HepG2 (cell line): ENCODE data around the gene TADA3. TPM values are rescaled to one million over a fixed set of nuclear protein-coding genes. Genes with fewer than 3 reads are reported as not detected.

Source experiments
- AGO1 ChIP-seq: fragments of 200-400 bp; formaldehyde crosslinking; IDR thresholded peaks from 2 replicates; pipeline ENCODE4 v1.6.1; 2017; ENCODE audit warnings: mild to moderate bottlenecking, low read depth, low read length, moderate library complexity; ENCODE audit not compliant: poor library complexity, severe bottlenecking
- ARID4A ChIP-seq: sonication (generic); formaldehyde crosslinking; IDR thresholded peaks from 2 replicates; pipeline ENCODE4 v1.5.0; 2020; ENCODE audit warnings: mild to moderate bottlenecking, missing genetic modification reagents, borderline replicate concordance
- CHD4 ChIP-seq: fragments of 200-600 bp; sonication (generic); IDR thresholded peaks from 2 replicates; pipeline ENCODE4 v1.7.0; 2017; ENCODE audit warnings: mild to moderate bottlenecking, low read length, borderline replicate concordance
- GABPA ChIP-seq, 2 experiments: IDR thresholded peaks; 2 replicates each; pipeline ENCODE4 v1.6.1; 2011 to 2016; ENCODE audit warnings: low read depth in 2 of 2, low read length in 1 of 2, missing biosample characterization in 1 of 2, missing genetic modification characterization in 1 of 2
- KDM5B ChIP-seq: sonication (generic); formaldehyde crosslinking; IDR thresholded peaks from 2 replicates; pipeline ENCODE4 v1.4.0; 2020; ENCODE audit warnings: missing genetic modification reagents, mild to moderate bottlenecking, borderline replicate concordance
- SNAPC5 ChIP-seq: sonication (generic); formaldehyde crosslinking; IDR thresholded peaks from 2 replicates; pipeline ENCODE4 v1.8.1; 2023; ENCODE audit warnings: mild to moderate bottlenecking, missing genetic modification reagents, borderline replicate concordance
- TEAD3 ChIP-seq: optimal IDR thresholded peaks from 2 replicates; pipeline ENCODE3; 2016; ENCODE audit warnings: borderline replicate concordance
- TRAFD1 ChIP-seq: sonication (generic); formaldehyde crosslinking; IDR thresholded peaks from 2 replicates; pipeline ENCODE4 v1.5.1; 2020; ENCODE audit warnings: missing genetic modification reagents, mild to moderate bottlenecking, borderline replicate concordance
- ZMAT3 ChIP-seq: sonication (generic); formaldehyde crosslinking; conservative IDR thresholded peaks from 2 replicates; pipeline ENCODE4 v1.7.0; 2021; ENCODE audit warnings: missing genetic modification reagents
- ZNF232 ChIP-seq: sonication (generic); formaldehyde crosslinking; IDR thresholded peaks from 2 replicates; pipeline ENCODE4 v1.4.0; 2020; ENCODE audit warnings: missing genetic modification reagents, borderline replicate concordance
- ZNF280B ChIP-seq: sonication (generic); formaldehyde crosslinking; IDR thresholded peaks from 2 replicates; pipeline ENCODE4 v1.5.0; 2020; ENCODE audit warnings: missing genetic modification reagents, mild to moderate bottlenecking, borderline replicate concordance
- ZNF382 ChIP-seq: sonication (generic); formaldehyde crosslinking; IDR thresholded peaks from 2 replicates; pipeline ENCODE4 v1.5.0; 2020; ENCODE audit warnings: missing genetic modification reagents, mild to moderate bottlenecking, borderline replicate concordance
- ZNF383 ChIP-seq: sonication (generic); formaldehyde crosslinking; IDR thresholded peaks from 2 replicates; pipeline ENCODE4 v1.4.0; 2020; ENCODE audit warnings: missing genetic modification reagents, mild to moderate bottlenecking, borderline replicate concordance
- ZNF44 ChIP-seq: sonication (generic); formaldehyde crosslinking; IDR thresholded peaks from 2 replicates; pipeline ENCODE4 v1.5.1; 2020; ENCODE audit warnings: mild to moderate bottlenecking, missing genetic modification reagents
- ZNF567 ChIP-seq: sonication (generic); formaldehyde crosslinking; IDR thresholded peaks from 2 replicates; pipeline ENCODE4 v1.8.1; 2023; ENCODE audit warnings: mild to moderate bottlenecking, missing genetic modification reagents, borderline replicate concordance
- ZNF781 ChIP-seq: sonication (generic); formaldehyde crosslinking; IDR thresholded peaks from 2 replicates; pipeline ENCODE4 v1.5.1; 2020; ENCODE audit warnings: borderline replicate concordance, mild to moderate bottlenecking, missing genetic modification reagents; ENCODE audit errors: not compliant biosample characterization
- ZNF800 ChIP-seq: sonication (generic); formaldehyde crosslinking; IDR thresholded peaks from 2 replicates; pipeline ENCODE4 v1.4.0; 2020; ENCODE audit warnings: missing genetic modification reagents
- polyA plus RNA-seq, 8 experiments: library from polyadenylated mRNA; depleted of rRNA in 3 of 8; stranded (reverse) in 7 of 8; unstranded in 1 of 8; fragments of >200 nt; fragmentation: Illumina TruSeq in 4 of 8; extraction: Trizol in 4 of 8; gene quantifications; 2 replicates each; pipeline versions ENCODE4 v1.2.1 to v1.2.3, GENCODE V29; 2011 to 2016; ENCODE audit warnings: low read depth in 4 of 8, missing spikeins in 1 of 8, mixed read lengths in 1 of 8; ENCODE audit not compliant: insufficient read depth in 1 of 8
- total RNA-seq, 5 experiments: library from RNA; depleted of rRNA; stranded (reverse); fragments of >200 nt; fragmentation: Illumina TruSeq; extraction: Trizol; gene quantifications; 2 replicates each; pipeline ENCODE4 v1.2.3, GENCODE V29; 2016; ENCODE audit warnings: low read depth in 1 of 5

Gene TADA3
- total and polyA plus RNA-seq, 2 of the 13 experiments (the other 11 are each of a cell fraction or from before 2014, with no cell fraction given) = 32.1 to 37.1 TPM

GRCh38 chr3:9750556-9751411 is 41.5 kb downstream of the TADA3 start (continued):
- TF ChIP-seq CHD4 (peak; percentile 92; the same call in 1 of the 2 replicates), TEAD3 (CRISPR knock-in tag) (peak; percentile 29), ZNF280B (CRISPR knock-in tag) (no peak), ZNF800 (CRISPR knock-in tag) (no peak), ZNF567 (CRISPR knock-in tag) (no peak), ZNF232 (no peak), ZNF383 (CRISPR knock-in tag) (no peak), GABPA (IDR thresholded peaks at IDR 0.05; ENCODE audit: low read depth, low read length) (no peak), GABPA (CRISPR knock-in tag; IDR thresholded peaks at IDR 0.05; ENCODE audit: low read depth) (no peak), SNAPC5 (CRISPR knock-in tag) (no peak), ZNF382 (CRISPR knock-in tag) (no peak), AGO1 (no peak), ARID4A (CRISPR knock-in tag) (no peak), ZMAT3 (CRISPR knock-in tag) (no peak), TRAFD1 (CRISPR knock-in tag) (no peak), ZNF781 (CRISPR knock-in tag) (no peak), ZNF44 (CRISPR knock-in tag) (no peak), KDM5B (no peak)
